C4-2B (cell line): Measurements from ENCODE around the gene C17orf107.

Experiments
- H3K27ac ChIP-seq: fragments of 450-650 bp; 2 replicates; pipeline ENCODE4 v1.5.1; 2017
- CTCF ChIP-seq: fragments of 450-650 bp; conservative IDR thresholded peaks from 2 replicates; pipeline ENCODE4 v1.5.1; 2017; ENCODE audit warnings: mild to moderate bottlenecking
- ZFX ChIP-seq: fragments of 450-650 bp; IDR thresholded peaks from 2 replicates; pipeline ENCODE4 v1.6.1; 2017

Gene C17orf107

GRCh38 chr17:4934173-4934979, 35.0 kb downstream of the C17orf107 start:
- TF ChIP-seq CTCF (no peak), ZFX (no peak)
- H3K27ac ChIP-seq, result no peak overlapping the region

- no peak overlapping the region for H3K27ac ChIP-seq
- TF ChIP-seq ZFX, result no peak
- TF ChIP-seq CTCF, result no peak
Measured at GRCh38 chr17:4935650-4936049, 36.3 kb downstream of the C17orf107 start.

- TF ChIP-seq CTCF (no peak), ZFX (no peak)
- H3K27ac ChIP-seq, result no peak overlapping the region
Measured at GRCh38 chr17:4936436-4936835, 37.1 kb downstream of the C17orf107 start.

GRCh38 chr17:4937553-4937952, 38.2 kb downstream of the C17orf107 start:
- no peak for TF ChIP-seq CTCF
- no peak for TF ChIP-seq ZFX
- H3K27ac ChIP-seq, result no peak overlapping the region

- no peak for TF ChIP-seq ZFX
- TF ChIP-seq CTCF, result no peak
- H3K27ac ChIP-seq, result peak overlapping the region; percentile 97
Measured at GRCh38 chr17:4938069-4938491, 38.7 kb downstream of the C17orf107 start.

GRCh38 chr17:4938688-4939545, 39.6 kb downstream of the C17orf107 start:
- TF ChIP-seq CTCF (no peak), ZFX (no peak)
- H3K27ac ChIP-seq, result peak overlapping the region; percentile 97

GRCh38 chr17:4939546-4939795, 40.1 kb downstream of the C17orf107 start:
- peak overlapping the region; percentile 97 for H3K27ac ChIP-seq
- TF ChIP-seq CTCF (no peak), ZFX (peak; percentile 56; the same call in 1 of the 2 replicates)
